Measurements from ENCODE around the gene UNC13D. TPM values are rescaled to one million over a fixed set of nuclear protein-coding genes. Genes with fewer than 3 reads are reported as not detected.

UNC13D gene
- total RNA-seq, 1 experiment from 2014 or later: 12.7 TPM

DNA sequence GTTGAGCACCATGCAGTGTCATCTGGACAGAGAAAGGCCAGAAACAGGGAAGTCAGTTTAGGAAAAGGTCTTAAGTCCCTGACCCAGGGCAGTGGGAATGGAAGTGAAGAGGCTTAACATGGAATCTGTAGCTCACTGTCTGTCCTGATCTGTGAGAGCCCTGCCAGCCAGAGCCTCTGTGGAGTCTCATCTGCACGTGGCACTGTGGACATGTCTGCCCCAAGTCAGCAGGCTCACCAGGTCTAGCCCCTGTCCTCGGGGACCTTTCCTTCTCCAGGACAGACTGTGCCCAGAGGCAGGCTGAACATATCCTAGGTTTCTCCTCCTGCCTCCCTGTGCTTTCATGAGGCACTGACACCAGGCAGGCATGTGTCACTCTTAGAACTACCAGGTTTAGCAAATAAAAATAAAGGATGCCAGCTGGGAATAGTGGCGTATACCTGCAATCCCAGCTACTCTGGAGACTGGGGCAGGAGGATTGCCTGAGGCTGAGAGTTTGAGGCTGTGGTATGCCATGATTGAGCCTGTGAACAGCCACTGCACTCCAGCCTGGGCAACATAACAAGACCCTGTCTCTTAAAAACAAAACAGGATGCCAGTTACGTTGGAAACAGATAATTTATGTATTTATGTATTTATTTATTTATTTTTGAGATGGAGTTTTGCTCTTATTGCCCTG lies 37.2 kb downstream of the UNC13D start:
- BruUV-seq (replicated peaks): no TSS peak
- TF ChIP-seq, protein P1, sequence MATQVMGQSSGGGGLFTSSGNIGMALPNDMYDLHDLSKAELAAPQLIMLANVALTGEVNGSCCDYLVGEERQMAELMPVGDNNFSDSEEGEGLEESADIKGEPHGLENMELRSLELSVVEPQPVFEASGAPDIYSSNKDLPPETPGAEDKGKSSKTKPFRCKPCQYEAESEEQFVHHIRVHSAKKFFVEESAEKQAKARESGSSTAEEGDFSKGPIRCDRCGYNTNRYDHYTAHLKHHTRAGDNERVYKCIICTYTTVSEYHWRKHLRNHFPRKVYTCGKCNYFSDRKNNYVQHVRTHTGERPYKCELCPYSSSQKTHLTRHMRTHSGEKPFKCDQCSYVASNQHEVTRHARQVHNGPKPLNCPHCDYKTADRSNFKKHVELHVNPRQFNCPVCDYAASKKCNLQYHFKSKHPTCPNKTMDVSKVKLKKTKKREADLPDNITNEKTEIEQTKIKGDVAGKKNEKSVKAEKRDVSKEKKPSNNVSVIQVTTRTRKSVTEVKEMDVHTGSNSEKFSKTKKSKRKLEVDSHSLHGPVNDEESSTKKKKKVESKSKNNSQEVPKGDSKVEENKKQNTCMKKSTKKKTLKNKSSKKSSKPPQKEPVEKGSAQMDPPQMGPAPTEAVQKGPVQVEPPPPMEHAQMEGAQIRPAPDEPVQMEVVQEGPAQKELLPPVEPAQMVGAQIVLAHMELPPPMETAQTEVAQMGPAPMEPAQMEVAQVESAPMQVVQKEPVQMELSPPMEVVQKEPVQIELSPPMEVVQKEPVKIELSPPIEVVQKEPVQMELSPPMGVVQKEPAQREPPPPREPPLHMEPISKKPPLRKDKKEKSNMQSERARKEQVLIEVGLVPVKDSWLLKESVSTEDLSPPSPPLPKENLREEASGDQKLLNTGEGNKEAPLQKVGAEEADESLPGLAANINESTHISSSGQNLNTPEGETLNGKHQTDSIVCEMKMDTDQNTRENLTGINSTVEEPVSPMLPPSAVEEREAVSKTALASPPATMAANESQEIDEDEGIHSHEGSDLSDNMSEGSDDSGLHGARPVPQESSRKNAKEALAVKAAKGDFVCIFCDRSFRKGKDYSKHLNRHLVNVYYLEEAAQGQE (IDR thresholded peaks at IDR 0.05; ENCODE audit: insufficient read depth in 1 of 2, low read depth in 2 of 2, low read length in 1 of 2): no peak
- TF ChIP-seq, protein P2, sequence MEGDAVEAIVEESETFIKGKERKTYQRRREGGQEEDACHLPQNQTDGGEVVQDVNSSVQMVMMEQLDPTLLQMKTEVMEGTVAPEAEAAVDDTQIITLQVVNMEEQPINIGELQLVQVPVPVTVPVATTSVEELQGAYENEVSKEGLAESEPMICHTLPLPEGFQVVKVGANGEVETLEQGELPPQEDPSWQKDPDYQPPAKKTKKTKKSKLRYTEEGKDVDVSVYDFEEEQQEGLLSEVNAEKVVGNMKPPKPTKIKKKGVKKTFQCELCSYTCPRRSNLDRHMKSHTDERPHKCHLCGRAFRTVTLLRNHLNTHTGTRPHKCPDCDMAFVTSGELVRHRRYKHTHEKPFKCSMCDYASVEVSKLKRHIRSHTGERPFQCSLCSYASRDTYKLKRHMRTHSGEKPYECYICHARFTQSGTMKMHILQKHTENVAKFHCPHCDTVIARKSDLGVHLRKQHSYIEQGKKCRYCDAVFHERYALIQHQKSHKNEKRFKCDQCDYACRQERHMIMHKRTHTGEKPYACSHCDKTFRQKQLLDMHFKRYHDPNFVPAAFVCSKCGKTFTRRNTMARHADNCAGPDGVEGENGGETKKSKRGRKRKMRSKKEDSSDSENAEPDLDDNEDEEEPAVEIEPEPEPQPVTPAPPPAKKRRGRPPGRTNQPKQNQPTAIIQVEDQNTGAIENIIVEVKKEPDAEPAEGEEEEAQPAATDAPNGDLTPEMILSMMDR (IDR thresholded peaks at IDR 0.05): no peak
- TF ChIP-seq POLR2AphosphoS5 (IDR thresholded peaks at IDR 0.05; ENCODE audit: low read depth, low read length) (no peak), TCF7L2 (IDR thresholded peaks at IDR 0.05; ENCODE audit: low read depth, low read length) (no peak), SIN3A (IDR thresholded peaks at IDR 0.05; ENCODE audit: borderline replicate concordance, insufficient read depth, low read depth, low read length) (no peak)
- no peaks in the 10 kb centered on the region for H3K36me3 ChIP-seq (ENCODE audit: control insufficient read depth, insufficient read depth, low read length)
- no peaks in the 10 kb centered on the region for H3K4me1 ChIP-seq (ENCODE audit: control insufficient read depth, insufficient read depth, low read length)
- H3K27me3 ChIP-seq (ENCODE audit: control insufficient read depth, insufficient read depth, low read length): no peaks in the 10 kb centered on the region
- H3K4me3 ChIP-seq (ENCODE audit: low read depth in 2 of 2, low read length in 2 of 2): no peak overlapping the region
- H3K9me3 ChIP-seq (ENCODE audit: control insufficient read depth, insufficient read depth, low read depth, low read length): no peaks in the 10 kb centered on the region
- H3K27ac ChIP-seq (ENCODE audit: low read length): no peak overlapping the region
- DNase-seq (ENCODE audit: low read depth, low spot score): no peak
- intact Hi-C loops (cut with micrococcal nuclease; ENCODE audit: unreplicated experiment) (no loop called here), in situ Hi-C loops (cut with HindIII; ENCODE audit: low pct_unique_long_range_greater_than_20kb, low sequenced_read_pairs) (no loop called here)
- 0 out of 2 replicates have a peak, but pooled peaks have one; percentile 21 for ATAC-seq
- ChIA-PET POLR2A (interaction anchor here (0.7 kb wide), 1 partner anchor 17 kb away, joined by 3 read pairs; no protein-coding TSS in a partner anchor), CTCF (interaction anchor here (0.6 kb wide), 1 partner anchor 19 kb away, joined by 3 read pairs; no protein-coding TSS in a partner anchor)

DNA sequence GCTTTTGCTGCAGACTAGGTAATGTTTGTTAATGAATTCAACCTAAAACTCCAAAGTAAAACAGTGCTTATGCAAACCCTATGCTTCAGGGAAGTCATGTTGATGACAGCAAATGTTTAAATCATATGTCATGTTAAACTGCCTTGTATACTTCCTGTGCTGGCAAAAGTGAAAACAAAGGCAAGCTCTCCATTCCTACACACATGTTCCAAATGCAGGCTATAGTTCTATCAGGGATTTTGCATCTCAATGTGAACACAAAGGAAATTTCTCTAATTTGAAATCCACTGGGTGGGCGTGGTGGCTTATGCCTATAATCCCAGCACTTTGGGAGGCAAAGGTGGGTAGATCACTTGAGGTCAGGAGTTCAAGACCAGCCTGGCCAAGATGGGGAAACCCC lies 40.3 kb downstream of the UNC13D start:
- no TSS peak for BruUV-seq (replicated peaks)
- CTCF ChIA-PET: interaction anchor here (0.6 kb wide), 1 partner anchor 51 kb away, joined by 4 read pairs; the partner anchor contains the start of gene WBP2

More for the DNA sequence above, 40.3 kb downstream of the UNC13D start:
- Histone ChIP-seq H3K4me3 (ENCODE audit: low read depth in 2 of 2, low read length in 2 of 2) (no peak overlapping the region), H3K4me1 (ENCODE audit: control insufficient read depth, insufficient read depth, low read length) (no peaks in the 10 kb centered on the region), H3K27me3 (ENCODE audit: control insufficient read depth, insufficient read depth, low read length) (no peaks in the 10 kb centered on the region), H3K36me3 (ENCODE audit: control insufficient read depth, insufficient read depth, low read length) (no peaks in the 10 kb centered on the region), H3K27ac (ENCODE audit: low read length) (no peak overlapping the region), H3K9me3 (ENCODE audit: control insufficient read depth, insufficient read depth, low read depth, low read length) (no peaks in the 10 kb centered on the region)
- DNase-seq (ENCODE audit: low read depth, low spot score): no peak
- intact Hi-C loops (cut with micrococcal nuclease; ENCODE audit: unreplicated experiment): no loop called here
- TF ChIP-seq TCF7L2 (IDR thresholded peaks at IDR 0.05; ENCODE audit: low read depth, low read length): no peak
- TF ChIP-seq, protein P2 (IDR thresholded peaks at IDR 0.05): no peak
- no peak for TF ChIP-seq POLR2AphosphoS5 (IDR thresholded peaks at IDR 0.05; ENCODE audit: low read depth, low read length)
- TF ChIP-seq SIN3A (IDR thresholded peaks at IDR 0.05; ENCODE audit: borderline replicate concordance, insufficient read depth, low read depth, low read length): no peak
- TF ChIP-seq, protein P1 (IDR thresholded peaks at IDR 0.05; ENCODE audit: insufficient read depth in 1 of 2, low read depth in 2 of 2, low read length in 1 of 2): no peak
- no peak for ATAC-seq
- POLR2A ChIA-PET: interaction anchor here (0.5 kb wide), 1 partner anchor 46 kb away, joined by 4 read pairs; no protein-coding TSS in a partner anchor
- in situ Hi-C loops (cut with HindIII; ENCODE audit: low pct_unique_long_range_greater_than_20kb, low sequenced_read_pairs): no loop called here
